ENCODE data around the gene ADAMTSL3.
A peak's percentile ranks its signal among the peaks of the same experiment; 100 is the strongest.

ADAMTSL3 gene

DNA sequence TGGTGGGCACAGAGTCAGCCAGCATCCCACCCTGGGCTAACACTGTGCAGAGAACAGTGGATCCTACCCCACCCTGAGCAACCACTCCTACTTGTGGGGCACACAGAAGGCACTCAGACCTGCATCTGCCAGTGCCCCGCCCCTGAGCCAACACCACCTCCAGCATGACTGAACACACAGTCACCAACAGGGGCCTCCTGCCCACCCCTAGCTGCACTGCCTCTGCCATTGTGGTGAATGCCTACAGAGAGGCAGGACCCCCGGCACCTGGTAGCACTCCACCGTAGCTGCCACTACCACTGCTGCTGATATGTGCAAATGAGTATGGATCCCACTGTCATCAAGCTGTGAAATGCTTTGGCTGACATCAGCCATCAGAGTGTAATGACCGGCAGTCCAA, 123.1 kb downstream of the ADAMTSL3 start:
- no peak overlapping the region for H3K27ac ChIP-seq (ENCODE audit: poor library complexity, severe bottlenecking)
- H3K27me3 ChIP-seq (ENCODE audit: insufficient read depth, poor library complexity, severe bottlenecking) = no peaks in the 10 kb centered on the region
- no peaks in the 10 kb centered on the region for H3K9me3 ChIP-seq (ENCODE audit: severe bottlenecking)
- H3K36me3 ChIP-seq (ENCODE audit: low read depth) = no peaks in the 10 kb centered on the region
- no peaks in the 10 kb centered on the region for H3K4me1 ChIP-seq (ENCODE audit: insufficient read depth, poor library complexity, severe bottlenecking)
- DNase-seq (ENCODE audit: low spot score) = peak; percentile 69
- no peak overlapping the region for H3K4me3 ChIP-seq (ENCODE audit: severe bottlenecking)
- no peak for ATAC-seq (ENCODE audit: low read depth)
- TF ChIP-seq, protein P1, sequence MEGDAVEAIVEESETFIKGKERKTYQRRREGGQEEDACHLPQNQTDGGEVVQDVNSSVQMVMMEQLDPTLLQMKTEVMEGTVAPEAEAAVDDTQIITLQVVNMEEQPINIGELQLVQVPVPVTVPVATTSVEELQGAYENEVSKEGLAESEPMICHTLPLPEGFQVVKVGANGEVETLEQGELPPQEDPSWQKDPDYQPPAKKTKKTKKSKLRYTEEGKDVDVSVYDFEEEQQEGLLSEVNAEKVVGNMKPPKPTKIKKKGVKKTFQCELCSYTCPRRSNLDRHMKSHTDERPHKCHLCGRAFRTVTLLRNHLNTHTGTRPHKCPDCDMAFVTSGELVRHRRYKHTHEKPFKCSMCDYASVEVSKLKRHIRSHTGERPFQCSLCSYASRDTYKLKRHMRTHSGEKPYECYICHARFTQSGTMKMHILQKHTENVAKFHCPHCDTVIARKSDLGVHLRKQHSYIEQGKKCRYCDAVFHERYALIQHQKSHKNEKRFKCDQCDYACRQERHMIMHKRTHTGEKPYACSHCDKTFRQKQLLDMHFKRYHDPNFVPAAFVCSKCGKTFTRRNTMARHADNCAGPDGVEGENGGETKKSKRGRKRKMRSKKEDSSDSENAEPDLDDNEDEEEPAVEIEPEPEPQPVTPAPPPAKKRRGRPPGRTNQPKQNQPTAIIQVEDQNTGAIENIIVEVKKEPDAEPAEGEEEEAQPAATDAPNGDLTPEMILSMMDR (IDR thresholded peaks at IDR 0.05; ENCODE audit: poor library complexity, severe bottlenecking) = no peak

DNA sequence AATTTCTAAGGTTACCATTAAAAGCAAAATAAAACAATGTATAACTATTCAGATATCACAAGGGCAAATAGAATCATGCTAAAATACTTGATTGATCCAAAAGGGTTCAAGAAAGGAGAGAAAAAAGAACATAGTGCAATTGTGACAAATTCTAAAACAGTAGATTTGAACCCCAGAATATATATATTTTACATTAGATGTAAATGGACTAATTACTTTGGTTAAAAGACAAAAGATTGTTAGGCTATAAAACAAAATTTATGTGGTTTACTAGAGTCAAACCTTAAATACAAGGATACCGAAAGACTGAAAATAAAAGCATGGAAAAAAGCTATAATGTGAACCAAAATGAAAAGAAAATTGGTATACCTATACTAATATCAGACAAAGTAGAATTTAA, 129.3 kb downstream of the ADAMTSL3 start:
- TF ChIP-seq, protein P1 (IDR thresholded peaks at IDR 0.05; ENCODE audit: poor library complexity, severe bottlenecking) = no peak
- no peak overlapping the region for H3K27ac ChIP-seq (ENCODE audit: poor library complexity, severe bottlenecking)
- ATAC-seq (ENCODE audit: low read depth) = no peak
- H3K36me3 ChIP-seq (ENCODE audit: low read depth) = no peaks in the 10 kb centered on the region
- no peaks in the 10 kb centered on the region for H3K27me3 ChIP-seq (ENCODE audit: insufficient read depth, poor library complexity, severe bottlenecking)
- H3K9me3 ChIP-seq (ENCODE audit: severe bottlenecking) = peaks cover 10% of the 10 kb centered on the region
- DNase-seq (ENCODE audit: low spot score) = no peak
- H3K4me3 ChIP-seq (ENCODE audit: severe bottlenecking) = no peak overlapping the region
- no peaks in the 10 kb centered on the region for H3K4me1 ChIP-seq (ENCODE audit: insufficient read depth, poor library complexity, severe bottlenecking)

DNA sequence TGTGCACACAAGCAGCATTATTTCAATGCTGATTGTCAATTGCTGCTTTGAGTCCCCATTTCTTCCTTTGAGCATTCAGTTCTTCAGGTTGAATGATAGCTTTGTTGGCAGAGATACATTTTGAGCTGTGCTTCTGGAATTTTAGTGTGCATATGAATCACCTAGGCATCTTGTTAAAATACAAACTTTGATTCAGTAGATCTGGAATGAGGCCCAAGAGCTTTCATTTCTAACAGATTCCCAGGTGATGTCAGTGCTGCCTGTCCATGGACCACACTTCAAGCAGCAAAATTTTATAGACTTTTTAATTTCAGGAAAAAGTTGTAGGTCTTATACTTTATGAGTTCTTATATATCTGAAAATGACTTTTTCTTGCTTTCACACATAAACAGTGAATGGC, 131.1 kb downstream of the ADAMTSL3 start:
- ATAC-seq (ENCODE audit: low read depth) (peak; percentile 95), DNase-seq (ENCODE audit: low spot score) (no peak)
- Histone ChIP-seq H3K36me3 (ENCODE audit: low read depth) (no peaks in the 10 kb centered on the region), H3K27me3 (ENCODE audit: insufficient read depth, poor library complexity, severe bottlenecking) (no peaks in the 10 kb centered on the region), H3K4me3 (ENCODE audit: severe bottlenecking) (no peak overlapping the region), H3K9me3 (ENCODE audit: severe bottlenecking) (peaks cover 10% of the 10 kb centered on the region), H3K27ac (ENCODE audit: poor library complexity, severe bottlenecking) (peak overlapping the region; percentile 6), H3K4me1 (ENCODE audit: insufficient read depth, poor library complexity, severe bottlenecking) (no peaks in the 10 kb centered on the region)
- TF ChIP-seq, protein P1 (IDR thresholded peaks at IDR 0.05; ENCODE audit: poor library complexity, severe bottlenecking) = peak; percentile 19

DNA sequence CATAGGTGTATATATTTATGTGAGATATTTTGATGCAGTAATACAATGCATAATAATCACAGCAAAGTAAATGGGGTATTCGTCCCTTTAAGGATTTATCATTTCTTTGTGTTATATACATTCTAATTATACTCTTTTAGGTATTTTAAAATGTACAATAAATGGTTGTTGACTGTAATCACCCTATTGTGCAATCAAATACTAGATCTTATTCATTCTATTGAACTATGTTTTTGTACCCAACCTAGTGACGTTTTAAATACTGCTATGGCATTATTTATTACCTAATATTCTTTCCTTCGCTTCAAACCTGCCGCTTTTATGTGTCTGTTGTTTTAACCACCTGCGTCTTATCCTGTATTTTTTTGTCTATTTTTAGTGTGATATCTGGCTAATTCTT, 132.4 kb downstream of the ADAMTSL3 start:
- no peak overlapping the region for H3K4me3 ChIP-seq (ENCODE audit: severe bottlenecking)
- ATAC-seq (ENCODE audit: low read depth) (no peak), DNase-seq (ENCODE audit: low spot score) (no peak)
- H3K27me3 ChIP-seq (ENCODE audit: insufficient read depth, poor library complexity, severe bottlenecking) = no peaks in the 10 kb centered on the region
- H3K9me3 ChIP-seq (ENCODE audit: severe bottlenecking) = peaks cover 10% of the 10 kb centered on the region
- TF ChIP-seq, protein P1 (IDR thresholded peaks at IDR 0.05; ENCODE audit: poor library complexity, severe bottlenecking) = no peak
- no peak overlapping the region for H3K27ac ChIP-seq (ENCODE audit: poor library complexity, severe bottlenecking)
- H3K4me1 ChIP-seq (ENCODE audit: insufficient read depth, poor library complexity, severe bottlenecking) = no peaks in the 10 kb centered on the region
- no peaks in the 10 kb centered on the region for H3K36me3 ChIP-seq (ENCODE audit: low read depth)

DNA sequence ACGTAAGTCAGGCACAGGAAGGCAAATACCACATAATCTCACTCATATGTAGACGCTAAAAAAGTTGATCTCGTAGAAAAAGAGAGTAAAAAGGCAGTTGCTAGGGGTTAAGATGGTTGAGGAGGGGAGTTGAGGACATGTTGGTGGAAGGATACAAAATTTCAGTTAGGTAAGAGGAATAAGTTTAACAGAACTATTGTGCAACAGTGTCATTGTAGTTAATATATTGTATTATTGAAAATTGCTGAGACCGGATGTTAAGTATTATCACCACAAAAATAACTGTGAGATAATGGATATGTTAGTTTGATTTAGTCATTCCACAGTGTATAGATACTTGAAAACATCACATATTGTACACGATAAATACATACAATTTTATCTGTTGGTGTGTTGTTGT, 139.1 kb downstream of the ADAMTSL3 start:
- Histone ChIP-seq H3K4me1 (ENCODE audit: insufficient read depth, poor library complexity, severe bottlenecking) (no peaks in the 10 kb centered on the region), H3K9me3 (ENCODE audit: severe bottlenecking) (no peaks in the 10 kb centered on the region), H3K27me3 (ENCODE audit: insufficient read depth, poor library complexity, severe bottlenecking) (no peaks in the 10 kb centered on the region), H3K27ac (ENCODE audit: poor library complexity, severe bottlenecking) (no peak overlapping the region), H3K36me3 (ENCODE audit: low read depth) (no peaks in the 10 kb centered on the region), H3K4me3 (ENCODE audit: severe bottlenecking) (no peak overlapping the region)
- TF ChIP-seq, protein P1 (IDR thresholded peaks at IDR 0.05; ENCODE audit: poor library complexity, severe bottlenecking) = no peak
- ATAC-seq (ENCODE audit: low read depth) (no peak), DNase-seq (ENCODE audit: low spot score) (no peak)
